HL-60 (cell line): ENCODE measurements around the gene CLK4.
A peak's percentile ranks its signal among the peaks of the same experiment; 100 is the strongest.

Experiments
- DNase-seq, 2 experiments: peaks; one replicate each; pipeline ENCODE4 v3.0.0-alpha.2; 2010 to 2020; ENCODE audit warnings: low read depth in 1 of 2, low spot score in 1 of 2
- H3K27ac ChIP-seq: fragments of 250-450 bp; sonication (Bioruptor Pico); replicated peaks from 2 replicates; pipeline ENCODE4 v1.5.1; 2020; ENCODE audit warnings: mild to moderate bottlenecking, moderate library complexity
- H3K27me3 ChIP-seq: fragments of 250-450 bp; sonication (Bioruptor Pico); 2 replicates; pipeline ENCODE4 v1.5.1; 2021; ENCODE audit warnings: mild to moderate bottlenecking, moderate library complexity; ENCODE audit not compliant: insufficient read depth, poor library complexity, severe bottlenecking
- H3K4me3 ChIP-seq: replicated peaks from 2 replicates; pipeline ENCODE4 v1.5.1; 2011; ENCODE audit warnings: mild to moderate bottlenecking, control low read depth, low read length; ENCODE audit not compliant: insufficient read depth
- GABPA ChIP-seq: IDR thresholded peaks from 2 replicates; pipeline ENCODE4 v1.6.1; 2012; ENCODE audit warnings: low read depth
- POLR2AphosphoS5 ChIP-seq: IDR thresholded peaks from 2 replicates; pipeline ENCODE4 v1.6.1; 2012; ENCODE audit warnings: low read depth
- REST ChIP-seq: IDR thresholded peaks from 2 replicates; pipeline ENCODE4 v1.6.1; 2012; ENCODE audit warnings: low read depth; ENCODE audit not compliant: insufficient replicate concordance
- SPI1 ChIP-seq: IDR thresholded peaks from 2 replicates; pipeline ENCODE4 v1.6.1; 2012; ENCODE audit warnings: low read depth, mild to moderate bottlenecking, borderline replicate concordance
- TF ChIP-seq, protein P1 (sequence below): IDR thresholded peaks from one replicate; pipeline ENCODE4 v1.5.1; 2011; ENCODE audit warnings: low read length, control low read depth, inconsistent platforms; ENCODE audit not compliant: insufficient read depth

CLK4 gene

DNA sequence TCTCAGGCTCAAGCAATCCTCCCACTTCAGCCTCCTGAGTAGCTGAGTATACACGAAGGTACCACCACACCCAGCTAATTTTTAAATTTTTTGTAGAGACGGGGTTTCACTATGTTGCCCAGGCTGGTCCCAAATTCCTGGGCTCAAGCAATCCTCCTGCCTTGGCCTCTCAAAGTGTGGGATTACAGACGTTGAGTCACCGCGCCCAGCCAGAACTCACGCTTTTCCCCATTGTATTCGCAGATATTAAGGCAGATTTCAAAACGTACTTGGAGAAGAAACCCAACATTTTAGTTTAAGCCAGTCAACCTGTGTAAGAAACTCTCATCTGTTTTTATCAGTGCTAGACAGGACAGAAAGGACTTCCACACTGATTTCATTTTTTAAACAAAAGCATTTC lies 63.2 kb downstream of the CLK4 start:
- DNase-seq, result no peak
- TF ChIP-seq GABPA (no peak), POLR2AphosphoS5 (no peak), SPI1 (no peak), REST (no peak)
- TF ChIP-seq, protein P1, sequence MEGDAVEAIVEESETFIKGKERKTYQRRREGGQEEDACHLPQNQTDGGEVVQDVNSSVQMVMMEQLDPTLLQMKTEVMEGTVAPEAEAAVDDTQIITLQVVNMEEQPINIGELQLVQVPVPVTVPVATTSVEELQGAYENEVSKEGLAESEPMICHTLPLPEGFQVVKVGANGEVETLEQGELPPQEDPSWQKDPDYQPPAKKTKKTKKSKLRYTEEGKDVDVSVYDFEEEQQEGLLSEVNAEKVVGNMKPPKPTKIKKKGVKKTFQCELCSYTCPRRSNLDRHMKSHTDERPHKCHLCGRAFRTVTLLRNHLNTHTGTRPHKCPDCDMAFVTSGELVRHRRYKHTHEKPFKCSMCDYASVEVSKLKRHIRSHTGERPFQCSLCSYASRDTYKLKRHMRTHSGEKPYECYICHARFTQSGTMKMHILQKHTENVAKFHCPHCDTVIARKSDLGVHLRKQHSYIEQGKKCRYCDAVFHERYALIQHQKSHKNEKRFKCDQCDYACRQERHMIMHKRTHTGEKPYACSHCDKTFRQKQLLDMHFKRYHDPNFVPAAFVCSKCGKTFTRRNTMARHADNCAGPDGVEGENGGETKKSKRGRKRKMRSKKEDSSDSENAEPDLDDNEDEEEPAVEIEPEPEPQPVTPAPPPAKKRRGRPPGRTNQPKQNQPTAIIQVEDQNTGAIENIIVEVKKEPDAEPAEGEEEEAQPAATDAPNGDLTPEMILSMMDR, result no peak
- Histone ChIP-seq H3K4me3 (no peak overlapping the region), H3K27ac (no peak overlapping the region), H3K27me3 (no peaks in the 10 kb centered on the region)

DNA sequence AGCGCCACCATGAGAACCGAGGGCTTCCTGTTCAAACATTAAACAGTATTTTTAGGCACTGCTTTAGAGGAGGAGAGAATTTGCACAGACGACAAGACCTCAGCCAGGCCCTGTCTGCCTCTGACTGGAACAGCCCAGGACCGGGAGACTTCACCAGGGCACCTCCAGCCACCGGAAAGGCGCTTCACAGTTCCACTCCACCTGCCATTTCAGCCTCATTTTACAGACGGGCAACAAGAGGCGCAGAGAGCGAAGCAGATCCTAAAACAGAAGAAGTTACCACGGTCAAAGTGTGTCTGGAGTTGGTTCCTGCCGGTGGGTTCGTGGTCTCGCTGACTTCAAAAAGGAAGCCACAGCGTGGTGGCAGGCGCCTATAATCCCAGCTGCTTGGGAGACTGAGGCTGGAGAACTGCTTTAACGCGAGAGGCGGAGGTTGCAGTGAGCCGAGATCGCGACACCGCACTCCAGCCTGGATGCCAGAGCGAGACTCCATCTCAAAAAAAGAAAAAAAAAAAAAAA lies 65.0 kb downstream of the CLK4 start:
- DNase-seq, result peak in 1 of 2 experiments; percentile 52
- Histone ChIP-seq H3K4me3 (peak overlapping the region; percentile 60), H3K27ac (peak overlapping the region; percentile 92), H3K27me3 (no peaks in the 10 kb centered on the region)
- TF ChIP-seq POLR2AphosphoS5 (no peak; the same call in none of the 2 replicates), SPI1 (no peak), GABPA (no peak), REST (no peak)
- TF ChIP-seq, protein P1, result no peak

DNA sequence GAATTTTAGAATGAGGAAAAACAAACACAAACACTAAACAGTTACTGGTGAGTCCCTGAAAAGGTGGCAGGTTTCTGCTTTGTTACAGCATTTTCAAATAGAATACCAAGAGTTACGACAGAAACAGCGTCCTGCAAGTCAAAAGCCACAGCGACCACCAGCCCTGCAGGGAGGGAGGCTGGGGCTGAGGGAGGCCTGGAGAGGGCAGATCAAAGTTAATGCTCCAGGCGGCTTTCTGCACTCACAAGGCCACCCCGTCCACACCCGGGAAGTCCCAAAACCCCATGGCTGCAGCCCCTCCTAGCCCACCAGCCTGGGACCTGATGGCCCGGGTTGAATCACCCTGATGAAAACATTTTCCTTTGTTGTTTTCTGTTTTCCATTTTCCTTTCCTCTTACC lies 65.9 kb downstream of the CLK4 start:
- Histone ChIP-seq H3K27ac (peak overlapping the region; percentile 92), H3K4me3 (peak overlapping the region; percentile 60), H3K27me3 (no peaks in the 10 kb centered on the region)
- TF ChIP-seq, protein P1, result no peak
- TF ChIP-seq SPI1 (no peak), REST (no peak), GABPA (no peak), POLR2AphosphoS5 (no peak)
- DNase-seq, result peak in 1 of 2 experiments; percentile 47
